ENCODE data around the gene HRH1.

DNA sequence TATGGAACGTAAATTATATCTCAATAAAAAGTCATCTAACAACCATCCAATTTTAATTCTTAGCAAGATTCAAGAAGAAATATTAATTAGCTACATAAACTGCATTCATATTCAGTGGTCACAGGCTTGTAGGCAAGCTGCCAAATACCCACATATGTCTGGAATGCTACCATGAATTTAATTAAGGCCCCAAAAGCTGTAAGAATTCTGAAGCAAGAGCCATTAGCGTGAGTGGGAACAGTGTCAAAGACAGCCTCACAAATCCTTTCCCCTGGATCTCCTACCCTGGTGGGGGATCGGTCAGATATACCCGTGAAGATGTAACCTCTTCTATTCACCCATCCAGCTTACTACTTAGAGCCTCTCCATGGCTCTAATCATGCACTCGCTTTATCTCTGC, 157.9 kb downstream of the HRH1 start:
- TF ChIP-seq, protein P1, sequence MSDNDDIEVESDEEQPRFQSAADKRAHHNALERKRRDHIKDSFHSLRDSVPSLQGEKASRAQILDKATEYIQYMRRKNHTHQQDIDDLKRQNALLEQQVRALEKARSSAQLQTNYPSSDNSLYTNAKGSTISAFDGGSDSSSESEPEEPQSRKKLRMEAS (IDR thresholded peaks at IDR 0.05), result no peak
- no peak for TF ChIP-seq ZNF431 (CRISPR knock-in tag; IDR thresholded peaks at IDR 0.05; ENCODE audit: borderline replicate concordance, low read depth)
- TF ChIP-seq GABPA (IDR thresholded peaks at IDR 0.05; ENCODE audit: low read depth, low read length), result no peak
- no peak for TF ChIP-seq GABPA (CRISPR knock-in tag; IDR thresholded peaks at IDR 0.05; ENCODE audit: low read depth)
